SU-DHL-6 (cell line): ENCODE data around the gene TTC23.

ENCODE experiments used
- CTCF ChIP-seq: fragments of 200-600 bp; sonication (generic); IDR thresholded peaks from one replicate; pipeline ENCODE4 v1.5.1; 2017; ENCODE audit warnings: antibody characterized with exemption, mild to moderate bottlenecking, low read length, moderate library complexity; ENCODE audit not compliant: insufficient read depth, poor library complexity, severe bottlenecking
- EZH2phosphoT487 ChIP-seq: fragments of 200-600 bp; sonication (generic), shearing (Covaris generic); conservative IDR thresholded peaks from 2 replicates; pipeline ENCODE4 v1.6.1; 2018; ENCODE audit warnings: mild to moderate bottlenecking, antibody characterized with exemption, low read length, moderate library complexity, mixed read lengths

- TF ChIP-seq CTCF (no peak), EZH2phosphoT487 (no peak)
Observed at GRCh38 chr15:99123713-99124451, 125.5 kb downstream of the TTC23 start.
